ENCODE data around the gene CD74.

Gene CD74

DNA sequence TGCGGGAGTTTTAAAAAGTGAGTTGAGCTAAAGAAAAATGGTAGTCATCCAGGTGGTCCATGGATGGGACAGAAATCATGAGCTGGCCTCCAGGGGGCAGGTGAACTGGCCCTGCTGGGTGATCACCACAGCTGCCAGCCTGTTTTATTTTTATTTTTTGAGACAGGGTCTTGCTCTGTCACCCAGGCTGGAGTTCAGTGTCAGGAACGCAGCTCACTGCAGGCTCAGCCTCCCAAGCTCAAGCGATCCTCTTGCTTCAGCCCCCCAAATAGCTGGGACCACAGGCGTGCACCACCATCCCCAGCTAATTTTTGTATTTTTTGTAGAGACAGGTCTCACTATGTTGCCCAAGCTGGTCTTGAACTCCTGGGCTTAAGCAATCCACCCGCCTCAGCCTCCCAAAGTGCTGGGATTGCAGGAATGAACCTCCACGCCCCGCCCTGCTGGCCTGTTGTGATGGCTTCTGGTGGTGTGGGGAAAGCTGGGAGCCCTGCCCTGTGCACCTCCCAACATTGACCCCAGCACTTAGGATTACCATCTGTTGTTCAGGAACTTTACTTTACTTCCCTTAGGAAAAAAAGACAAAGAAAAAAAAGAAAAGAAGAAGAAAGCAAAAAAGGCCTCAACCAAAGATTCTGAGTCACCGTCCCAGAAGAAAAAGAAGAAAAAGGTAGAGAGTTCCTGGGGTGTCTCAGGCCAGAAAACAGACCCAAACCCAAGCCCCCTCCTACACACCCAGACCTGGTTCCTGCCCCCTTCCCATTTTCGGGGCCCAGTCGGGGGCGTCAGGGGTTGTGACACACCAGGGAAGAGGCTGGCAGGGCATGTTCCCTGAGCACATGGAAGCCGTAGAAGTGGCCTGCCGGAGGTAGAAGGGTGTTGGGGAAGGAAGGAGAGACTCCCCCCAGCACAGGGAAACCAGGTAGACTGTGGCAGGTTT lies 14.7 kb downstream of the CD74 start:
- no peaks in the 10 kb centered on the region for H3K27me3 ChIP-seq
- H3K27ac ChIP-seq: peak overlapping the region; percentile 19; the same call in 1 of the 2 replicates
- no peaks in the 10 kb centered on the region for H3K9me3 ChIP-seq
- H3K4me1 ChIP-seq: peaks cover 50% of the 10 kb centered on the region
- TF ChIP-seq Cebpa-rat (IDR thresholded peaks at IDR 0.05): no peak
- H3K4me3 ChIP-seq: no peak overlapping the region
- peaks cover 92% of the 10 kb centered on the region for H4K20me1 ChIP-seq
- peaks cover 100% of the 10 kb centered on the region for H3K36me3 ChIP-seq
- peak overlapping the region; percentile 4; the same call in 1 of the 2 replicates for H3K9ac ChIP-seq
- no peak overlapping the region for H3K4me2 ChIP-seq

DNA sequence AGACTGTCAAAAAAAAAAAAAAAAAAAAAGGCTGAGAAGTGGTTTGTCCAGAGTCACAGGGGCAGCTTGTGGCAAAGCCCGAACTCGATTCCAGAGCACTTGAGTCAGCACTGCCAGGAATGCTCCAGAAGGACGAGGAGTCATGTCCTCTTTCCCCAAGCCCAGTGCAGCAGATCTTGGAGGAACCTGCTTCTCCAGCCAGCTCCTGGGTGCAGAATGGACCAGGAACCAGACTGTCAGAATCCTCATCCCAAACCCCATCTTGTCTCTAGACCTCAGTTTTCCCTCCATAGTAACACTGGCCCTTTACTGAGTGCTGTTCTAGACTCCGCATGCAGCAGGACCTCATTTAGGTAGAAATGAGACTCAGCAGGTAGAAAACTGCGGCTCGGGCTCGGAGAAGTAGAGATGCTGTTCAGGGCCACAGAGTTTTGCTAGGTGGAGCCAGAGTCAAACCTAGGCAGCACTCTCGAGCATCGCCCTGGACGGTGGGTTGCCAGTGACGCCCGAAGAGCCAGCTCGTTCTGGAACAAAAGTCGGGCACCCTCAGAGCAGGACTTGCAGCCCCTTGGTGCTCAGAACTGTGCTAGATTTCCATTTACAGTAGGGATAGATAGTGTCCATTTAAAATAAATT lies 15.4 kb downstream of the CD74 start:
- no peaks in the 10 kb centered on the region for H3K27me3 ChIP-seq
- no peak for TF ChIP-seq Cebpa-rat (IDR thresholded peaks at IDR 0.05)
- H3K4me1 ChIP-seq: peaks cover 43% of the 10 kb centered on the region
- no peak overlapping the region for H3K4me2 ChIP-seq
- peaks cover 90% of the 10 kb centered on the region for H4K20me1 ChIP-seq
- H3K36me3 ChIP-seq: peaks cover 100% of the 10 kb centered on the region
- H3K9me3 ChIP-seq: no peaks in the 10 kb centered on the region
- H3K27ac ChIP-seq: no peak overlapping the region
- H3K4me3 ChIP-seq: no peak overlapping the region
- no peak overlapping the region for H3K9ac ChIP-seq

DNA sequence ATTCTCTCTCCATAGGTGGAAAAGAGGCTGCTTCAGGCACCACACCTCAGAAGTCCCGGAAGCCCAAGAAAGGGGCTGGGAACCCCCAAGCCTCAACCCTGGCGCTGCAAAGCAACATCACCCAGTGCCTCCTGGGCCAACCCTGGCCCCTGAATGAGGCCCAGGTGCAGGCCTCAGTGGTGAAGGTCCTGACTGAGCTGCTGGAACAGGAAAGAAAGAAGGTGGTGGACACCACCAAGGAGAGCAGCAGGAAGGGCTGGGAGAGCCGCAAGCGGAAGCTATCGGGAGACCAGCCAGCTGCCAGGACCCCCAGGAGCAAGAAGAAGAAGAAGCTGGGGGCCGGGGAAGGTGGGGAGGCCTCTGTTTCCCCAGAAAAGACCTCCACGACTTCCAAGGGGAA lies 16.4 kb downstream of the CD74 start:
- Histone ChIP-seq H3K27me3 (no peaks in the 10 kb centered on the region), H3K27ac (0 out of 2 replicates have a peak overlapping the region, but pooled peaks have one; percentile 0), H3K4me3 (no peak overlapping the region), H3K4me1 (peaks cover 43% of the 10 kb centered on the region), H3K4me2 (no peak overlapping the region), H3K9me3 (no peaks in the 10 kb centered on the region), H3K36me3 (peaks cover 100% of the 10 kb centered on the region), H3K9ac (no peak overlapping the region), H4K20me1 (peaks cover 90% of the 10 kb centered on the region)
- no peak for TF ChIP-seq Cebpa-rat (IDR thresholded peaks at IDR 0.05)

DNA sequence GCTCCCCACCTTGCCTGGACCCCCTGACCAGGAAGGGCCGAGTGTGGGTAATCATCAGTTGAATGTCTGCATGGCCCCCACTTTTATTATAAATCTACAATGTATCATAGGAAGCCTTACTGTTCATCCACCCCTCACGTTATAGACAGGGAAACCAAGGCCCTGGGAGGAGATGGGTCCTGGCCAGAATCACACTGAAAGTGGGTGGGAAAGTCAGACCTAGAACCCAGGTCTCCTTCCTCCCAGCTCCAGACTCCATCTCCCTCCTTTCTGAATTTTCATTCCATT lies 17.1 kb downstream of the CD74 start:
- Histone ChIP-seq H4K20me1 (peaks cover 90% of the 10 kb centered on the region), H3K36me3 (peaks cover 100% of the 10 kb centered on the region), H3K9ac (no peak overlapping the region), H3K27ac (no peak overlapping the region), H3K4me2 (no peak overlapping the region), H3K4me3 (no peak overlapping the region), H3K4me1 (peaks cover 47% of the 10 kb centered on the region), H3K27me3 (no peaks in the 10 kb centered on the region), H3K9me3 (no peaks in the 10 kb centered on the region)
- no peak for TF ChIP-seq Cebpa-rat (IDR thresholded peaks at IDR 0.05)

DNA sequence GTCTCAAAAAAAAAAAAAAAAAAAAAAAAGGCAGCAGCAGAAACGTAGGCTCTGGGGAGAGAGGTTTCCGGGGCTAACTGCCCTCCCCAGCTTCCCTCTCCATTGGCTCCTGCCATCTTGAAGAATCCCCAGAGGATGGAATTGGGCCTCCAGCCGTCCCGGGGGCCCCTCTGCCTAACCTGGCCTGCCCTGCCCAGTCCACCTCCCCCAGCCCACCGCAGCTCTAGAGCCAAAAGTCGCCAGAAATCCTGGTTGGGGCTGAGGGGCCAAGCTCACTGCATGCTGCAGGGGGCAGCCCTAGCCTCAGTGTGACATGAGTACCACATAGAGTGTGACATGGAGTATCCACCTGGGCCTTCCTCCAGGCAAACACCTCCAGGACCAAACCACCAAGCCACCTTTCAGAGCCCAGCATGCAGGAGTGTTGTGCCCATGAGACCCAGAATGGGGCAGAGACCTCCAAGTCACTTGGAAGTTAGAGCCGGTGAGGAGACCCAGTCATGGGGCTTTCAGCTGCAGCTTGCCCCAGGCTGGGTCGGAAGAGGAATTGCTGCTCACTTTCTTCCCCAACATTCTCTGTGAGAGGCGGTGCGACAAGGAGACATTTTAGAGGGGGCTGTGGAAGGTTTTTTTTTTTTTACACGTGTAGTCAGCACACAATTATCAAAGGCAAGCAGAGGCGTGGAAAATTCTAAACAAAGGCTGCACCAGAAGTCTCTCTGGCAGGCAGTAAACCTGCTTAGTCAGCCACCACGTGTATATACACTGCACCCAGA lies 17.6 kb downstream of the CD74 start:
- peak overlapping the region; percentile 64 for H3K27ac ChIP-seq

DNA sequence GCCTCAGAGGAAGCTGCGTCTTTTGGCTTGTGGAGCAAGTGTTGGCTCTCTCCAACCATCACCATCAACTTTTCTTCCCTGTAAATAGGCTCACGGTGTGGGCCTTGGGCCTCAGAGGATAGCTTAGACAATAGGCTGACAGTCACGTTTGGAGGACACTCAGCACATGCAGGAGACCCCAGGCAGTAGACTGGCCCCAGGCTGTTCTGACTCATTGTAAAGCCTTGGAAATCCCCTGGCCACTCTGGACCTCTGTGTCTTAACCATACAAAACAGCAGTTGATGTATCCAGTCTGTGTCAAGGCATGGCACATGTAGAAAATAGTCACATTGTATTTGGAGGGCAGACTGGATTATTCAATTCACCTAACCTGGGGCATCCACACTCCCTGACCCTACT lies 18.6 kb downstream of the CD74 start:
- no peak overlapping the region for H3K9ac ChIP-seq
- peaks cover 34% of the 10 kb centered on the region for H3K4me1 ChIP-seq
- H3K9me3 ChIP-seq: no peaks in the 10 kb centered on the region
- 0 out of 2 replicates have a peak overlapping the region, but pooled peaks have one; percentile 7 for H3K27ac ChIP-seq
- H3K4me2 ChIP-seq: peak overlapping the region; percentile 37
- H3K36me3 ChIP-seq: peaks cover 100% of the 10 kb centered on the region
- H4K20me1 ChIP-seq: peaks cover 75% of the 10 kb centered on the region
- no peak for TF ChIP-seq Cebpa-rat (IDR thresholded peaks at IDR 0.05)
- no peaks in the 10 kb centered on the region for H3K27me3 ChIP-seq
- H3K4me3 ChIP-seq: no peak overlapping the region

More for the DNA sequence above, 17.6 kb downstream of the CD74 start:
- peak overlapping the region; percentile 37 for H3K4me2 ChIP-seq
- peaks cover 100% of the 10 kb centered on the region for H3K36me3 ChIP-seq
- no peak overlapping the region for H3K4me3 ChIP-seq
- peaks cover 85% of the 10 kb centered on the region for H4K20me1 ChIP-seq
- H3K9ac ChIP-seq: no peak overlapping the region
- peaks cover 44% of the 10 kb centered on the region for H3K4me1 ChIP-seq
- TF ChIP-seq Cebpa-rat (IDR thresholded peaks at IDR 0.05): no peak
- H3K27me3 ChIP-seq: no peaks in the 10 kb centered on the region
- no peaks in the 10 kb centered on the region for H3K9me3 ChIP-seq

DNA sequence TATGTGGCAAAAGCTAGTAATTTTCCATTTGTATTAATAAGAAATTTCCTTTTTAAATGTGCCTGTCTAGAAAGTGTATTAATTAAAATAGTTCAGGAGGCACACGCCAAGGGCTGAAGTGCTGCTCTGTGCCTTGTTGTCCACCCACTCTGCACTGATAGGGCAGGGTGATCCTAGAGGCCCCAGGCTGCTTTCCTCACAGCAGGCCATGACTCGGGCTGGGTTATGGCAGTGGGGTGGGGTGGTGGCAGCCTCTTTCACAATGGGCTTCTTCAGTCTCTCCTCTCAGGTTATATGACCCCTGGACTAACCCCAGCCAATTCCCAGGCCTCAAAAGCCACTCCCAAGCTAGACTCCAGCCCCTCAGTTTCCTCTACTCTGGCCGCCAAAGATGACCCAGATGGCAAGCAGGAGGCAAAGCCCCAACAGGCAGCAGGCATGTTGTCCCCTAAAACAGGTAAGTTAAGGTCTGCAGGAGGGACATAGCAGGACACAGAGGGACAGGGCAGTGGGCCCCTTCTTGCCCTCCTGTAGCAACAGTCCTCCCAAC lies 19.5 kb downstream of the CD74 start:
- Histone ChIP-seq H3K9ac (no peak overlapping the region), H4K20me1 (peaks cover 65% of the 10 kb centered on the region), H3K4me2 (no peak overlapping the region), H3K27ac (no peak overlapping the region), H3K27me3 (no peaks in the 10 kb centered on the region), H3K36me3 (peaks cover 100% of the 10 kb centered on the region), H3K9me3 (no peaks in the 10 kb centered on the region), H3K4me1 (peaks cover 29% of the 10 kb centered on the region), H3K4me3 (no peak overlapping the region)
- no peak for TF ChIP-seq Cebpa-rat (IDR thresholded peaks at IDR 0.05)

DNA sequence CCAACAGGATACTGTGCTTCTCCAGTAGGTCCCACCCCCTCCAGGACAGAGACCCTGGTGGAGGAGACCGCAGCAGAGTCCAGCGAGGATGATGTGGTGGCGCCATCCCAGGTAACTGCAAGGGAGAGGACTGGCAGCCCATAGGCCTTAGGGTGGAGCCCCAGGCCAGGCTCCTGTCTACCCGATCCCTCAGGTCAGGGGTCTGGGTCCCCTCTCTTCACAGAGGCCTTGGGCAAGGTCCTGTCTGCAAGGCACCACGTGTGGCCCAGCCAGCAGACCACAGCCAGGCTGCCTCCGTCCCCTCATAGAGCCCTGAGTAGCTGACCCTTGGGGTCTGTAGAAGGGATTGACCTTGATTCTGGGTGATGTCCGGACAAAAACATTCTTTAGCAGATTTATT lies 20.0 kb downstream of the CD74 start:
- H3K27me3 ChIP-seq: no peaks in the 10 kb centered on the region
- peaks cover 100% of the 10 kb centered on the region for H3K36me3 ChIP-seq
- no peaks in the 10 kb centered on the region for H3K9me3 ChIP-seq
- H3K4me2 ChIP-seq: no peak overlapping the region
- peaks cover 29% of the 10 kb centered on the region for H3K4me1 ChIP-seq
- TF ChIP-seq Cebpa-rat (IDR thresholded peaks at IDR 0.05): no peak
- 0 out of 2 replicates have a peak overlapping the region, but pooled peaks have one; percentile 22 for H3K27ac ChIP-seq
- H3K9ac ChIP-seq: no peak overlapping the region
- H4K20me1 ChIP-seq: peaks cover 61% of the 10 kb centered on the region
- no peak overlapping the region for H3K4me3 ChIP-seq

DNA sequence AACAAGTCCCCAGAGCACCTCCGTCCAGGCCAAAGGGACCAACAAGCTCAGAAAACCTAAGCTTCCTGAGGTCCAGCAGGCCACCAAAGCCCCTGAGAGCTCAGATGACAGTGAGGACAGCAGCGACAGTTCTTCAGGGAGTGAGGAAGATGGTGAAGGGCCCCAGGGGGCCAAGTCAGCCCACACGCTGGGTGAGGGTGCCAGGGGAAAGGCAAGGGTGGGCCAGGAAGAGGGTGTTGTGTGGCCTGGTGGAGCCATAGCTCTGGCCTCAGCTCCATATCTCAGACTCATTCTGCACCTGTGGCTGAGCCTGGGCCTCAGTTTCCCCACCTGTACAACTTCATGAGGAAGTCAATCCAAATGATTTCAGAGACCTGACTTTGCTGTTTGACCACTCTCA lies 20.7 kb downstream of the CD74 start:
- no peak overlapping the region for H3K9ac ChIP-seq
- no peak for TF ChIP-seq Cebpa-rat (IDR thresholded peaks at IDR 0.05)
- no peak overlapping the region for H3K4me2 ChIP-seq
- H3K4me3 ChIP-seq: no peak overlapping the region
- H3K27ac ChIP-seq: peak overlapping the region; percentile 22; the same call in 1 of the 2 replicates
- no peaks in the 10 kb centered on the region for H3K27me3 ChIP-seq
- H3K36me3 ChIP-seq: peaks cover 100% of the 10 kb centered on the region
- peaks cover 55% of the 10 kb centered on the region for H4K20me1 ChIP-seq
- peaks cover 30% of the 10 kb centered on the region for H3K4me1 ChIP-seq
- no peaks in the 10 kb centered on the region for H3K9me3 ChIP-seq
